SU-DHL-6 (cell line): ENCODE results near the gene FOSL2.

Experiments used
- CTCF ChIP-seq: fragments of 200-600 bp; sonication (generic); IDR thresholded peaks from one replicate; pipeline ENCODE4 v1.5.1; 2017; ENCODE audit warnings: antibody characterized with exemption, mild to moderate bottlenecking, low read length, moderate library complexity; ENCODE audit not compliant: insufficient read depth, poor library complexity, severe bottlenecking
- EZH2phosphoT487 ChIP-seq: fragments of 200-600 bp; sonication (generic), shearing (Covaris generic); conservative IDR thresholded peaks from 2 replicates; pipeline ENCODE4 v1.6.1; 2018; ENCODE audit warnings: mild to moderate bottlenecking, antibody characterized with exemption, low read length, moderate library complexity, mixed read lengths

- TF ChIP-seq CTCF (no peak), EZH2phosphoT487 (no peak)
These were observed 44.5 kb upstream of the FOSL2 start for GRCh38 chr2:28348149-28348567.
